ENCODE data around the gene POLR1B.
A peak's percentile ranks its signal among the peaks of the same experiment; 100 is the strongest.
"Not testable (repeated sequence)": the region's sequence is repeated elsewhere in the genome, so short reads cannot be mapped to it uniquely, and the experiment has no call there.

POLR1B gene, protein sequence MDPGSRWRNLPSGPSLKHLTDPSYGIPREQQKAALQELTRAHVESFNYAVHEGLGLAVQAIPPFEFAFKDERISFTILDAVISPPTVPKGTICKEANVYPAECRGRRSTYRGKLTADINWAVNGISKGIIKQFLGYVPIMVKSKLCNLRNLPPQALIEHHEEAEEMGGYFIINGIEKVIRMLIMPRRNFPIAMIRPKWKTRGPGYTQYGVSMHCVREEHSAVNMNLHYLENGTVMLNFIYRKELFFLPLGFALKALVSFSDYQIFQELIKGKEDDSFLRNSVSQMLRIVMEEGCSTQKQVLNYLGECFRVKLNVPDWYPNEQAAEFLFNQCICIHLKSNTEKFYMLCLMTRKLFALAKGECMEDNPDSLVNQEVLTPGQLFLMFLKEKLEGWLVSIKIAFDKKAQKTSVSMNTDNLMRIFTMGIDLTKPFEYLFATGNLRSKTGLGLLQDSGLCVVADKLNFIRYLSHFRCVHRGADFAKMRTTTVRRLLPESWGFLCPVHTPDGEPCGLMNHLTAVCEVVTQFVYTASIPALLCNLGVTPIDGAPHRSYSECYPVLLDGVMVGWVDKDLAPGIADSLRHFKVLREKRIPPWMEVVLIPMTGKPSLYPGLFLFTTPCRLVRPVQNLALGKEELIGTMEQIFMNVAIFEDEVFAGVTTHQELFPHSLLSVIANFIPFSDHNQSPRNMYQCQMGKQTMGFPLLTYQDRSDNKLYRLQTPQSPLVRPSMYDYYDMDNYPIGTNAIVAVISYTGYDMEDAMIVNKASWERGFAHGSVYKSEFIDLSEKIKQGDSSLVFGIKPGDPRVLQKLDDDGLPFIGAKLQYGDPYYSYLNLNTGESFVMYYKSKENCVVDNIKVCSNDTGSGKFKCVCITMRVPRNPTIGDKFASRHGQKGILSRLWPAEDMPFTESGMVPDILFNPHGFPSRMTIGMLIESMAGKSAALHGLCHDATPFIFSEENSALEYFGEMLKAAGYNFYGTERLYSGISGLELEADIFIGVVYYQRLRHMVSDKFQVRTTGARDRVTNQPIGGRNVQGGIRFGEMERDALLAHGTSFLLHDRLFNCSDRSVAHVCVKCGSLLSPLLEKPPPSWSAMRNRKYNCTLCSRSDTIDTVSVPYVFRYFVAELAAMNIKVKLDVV

GRCh38 chr2:112542123-112542983 is at the start of gene POLR1B:
Gene POLR1B (plus strand): TSS chr2:112542465. CDS start chr2:112542495, 30 bp downstream.
- DNase-seq = peak; percentile 72

DNA sequence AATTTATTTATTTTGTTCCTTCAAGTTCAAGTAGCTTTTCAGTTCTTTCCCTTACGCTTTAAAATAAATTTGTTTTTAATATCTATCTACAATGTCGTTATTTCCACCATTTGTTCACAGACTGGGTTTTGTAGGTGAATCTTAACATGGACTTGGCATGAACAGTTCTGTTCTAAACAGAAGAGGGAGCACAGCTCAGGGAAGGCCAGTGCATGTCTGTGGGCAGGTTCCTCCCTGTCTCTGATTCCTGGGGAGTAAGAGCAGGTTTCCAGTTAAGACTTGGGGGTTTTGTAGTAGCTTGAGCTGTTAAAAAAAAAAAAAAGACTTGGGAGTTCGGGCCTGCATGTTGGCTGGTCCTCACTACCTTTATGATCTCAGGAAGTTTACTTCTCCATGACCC is 49.2 kb upstream of the POLR1B start:
- no peak for DNase-seq

DNA sequence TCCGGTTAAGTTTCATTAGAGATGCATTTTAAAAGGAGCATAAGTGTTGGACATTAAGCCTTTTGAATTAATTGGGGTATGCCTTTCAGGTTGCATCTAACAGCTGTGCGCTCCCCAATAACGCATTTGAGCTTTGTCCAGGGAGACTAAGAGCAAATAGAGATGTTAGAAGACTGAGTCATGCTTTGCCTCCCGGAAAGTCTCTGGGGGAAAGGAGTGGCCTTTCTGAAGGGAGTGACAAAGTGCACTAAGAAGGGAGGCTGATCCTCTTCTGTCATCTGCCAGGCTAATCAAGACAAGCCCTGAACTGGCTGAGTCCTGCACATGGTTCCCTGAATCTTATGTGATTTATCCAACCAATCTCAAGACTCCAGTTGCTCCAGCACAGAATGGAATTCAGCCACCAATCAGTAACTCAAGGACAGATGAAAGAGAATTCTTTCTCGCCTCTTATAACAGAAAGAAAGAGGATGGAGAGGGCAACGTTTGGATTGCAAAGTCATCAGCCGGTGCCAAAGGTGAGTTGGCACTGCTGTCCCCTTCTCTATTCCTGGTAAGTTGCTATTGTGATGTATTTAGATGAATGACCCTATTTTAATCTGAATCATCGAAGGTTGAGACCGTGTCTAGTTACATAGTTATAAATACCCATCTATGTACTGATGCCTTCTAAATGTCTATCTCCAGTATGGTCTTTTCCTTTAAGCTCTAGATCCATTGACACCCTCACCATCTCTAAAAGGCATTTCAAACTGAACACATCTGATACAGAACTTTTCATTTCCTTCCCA is 48.2 kb upstream of the POLR1B start:
- DNase-seq = no peak

DNA sequence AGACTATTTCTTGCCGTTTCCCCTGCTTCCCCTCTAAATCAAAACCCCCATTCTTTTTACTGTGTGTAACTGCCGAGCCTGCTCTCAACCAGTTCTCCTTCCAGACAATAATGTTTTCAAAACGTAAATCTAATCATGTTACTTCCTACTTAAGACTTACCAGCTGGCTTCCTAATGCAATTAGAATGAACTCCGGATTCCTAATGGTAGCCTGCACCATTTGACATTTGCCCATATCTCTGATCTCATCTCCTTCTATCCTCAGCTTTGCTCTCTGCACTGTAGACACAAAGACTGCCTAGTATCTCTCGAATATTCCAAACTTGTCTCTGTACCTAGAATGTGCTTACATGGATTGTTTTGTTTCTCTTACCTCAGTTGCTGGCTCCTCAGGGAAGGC is 47.4 kb upstream of the POLR1B start:
- DNase-seq = no peak

GRCh38 chr2:112495878-112496277 is 46.4 kb upstream of the POLR1B start:
- not testable (repeated sequence) for DNase-seq

GRCh38 chr2:112500850-112501484 is 41.3 kb upstream of the POLR1B start:
- DNase-seq = peak; percentile 5

- not testable (repeated sequence) for DNase-seq
Observed at GRCh38 chr2:112509239-112509998, 32.8 kb upstream of the POLR1B start.

- no peak for DNase-seq
Observed at GRCh38 chr2:112516801-112517200, 25.5 kb upstream of the POLR1B start.

DNA sequence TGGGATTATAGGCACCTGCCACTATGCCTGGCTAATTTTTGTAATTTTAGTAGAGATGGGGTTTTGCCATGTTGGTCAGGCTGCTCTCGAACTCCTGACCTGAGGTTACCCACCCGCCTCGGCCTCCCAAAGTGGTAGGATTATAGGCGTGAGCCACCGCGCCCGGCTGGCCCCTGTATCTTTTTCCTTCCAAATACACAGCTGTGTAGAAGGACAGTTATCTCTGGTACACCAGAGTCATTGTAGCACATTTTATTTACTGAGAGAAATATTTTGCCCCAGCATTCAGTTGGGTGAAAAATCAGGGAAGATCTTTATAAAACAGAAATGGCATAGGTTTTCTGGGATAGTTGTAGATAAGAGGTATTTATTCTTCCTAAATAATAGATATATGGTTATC is 23.5 kb upstream of the POLR1B start:
- no peak for DNase-seq

- DNase-seq = no peak
Observed at GRCh38 chr2:112519506-112519905, 22.8 kb upstream of the POLR1B start.

DNA sequence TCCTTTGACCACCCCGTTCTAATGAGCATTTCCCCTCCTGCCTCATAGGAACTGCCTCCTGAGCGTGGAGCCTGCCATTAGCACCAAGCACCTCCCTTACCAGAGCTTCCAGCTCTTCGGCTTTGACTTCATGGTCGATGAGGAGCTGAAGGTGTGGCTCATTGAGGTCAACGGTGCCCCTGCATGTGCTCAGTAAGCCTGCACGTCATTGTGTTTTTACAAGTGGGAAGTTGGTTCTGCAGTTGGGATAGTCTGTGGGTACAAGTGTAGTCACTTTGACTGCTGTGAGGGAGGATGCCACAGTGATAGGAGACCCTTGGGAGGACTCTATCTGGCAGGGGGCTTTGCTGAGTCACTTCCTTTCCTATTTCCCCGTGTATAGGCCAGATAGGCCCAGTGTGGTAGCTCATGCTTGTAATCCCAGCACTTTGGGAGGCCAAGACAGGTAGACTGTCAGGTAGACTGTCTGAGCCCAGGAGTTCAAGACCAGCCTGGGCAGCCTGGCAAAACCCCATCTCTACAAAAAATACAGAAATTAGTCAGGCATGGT is 22.0 kb upstream of the POLR1B start:
- DNase-seq = no peak

DNA sequence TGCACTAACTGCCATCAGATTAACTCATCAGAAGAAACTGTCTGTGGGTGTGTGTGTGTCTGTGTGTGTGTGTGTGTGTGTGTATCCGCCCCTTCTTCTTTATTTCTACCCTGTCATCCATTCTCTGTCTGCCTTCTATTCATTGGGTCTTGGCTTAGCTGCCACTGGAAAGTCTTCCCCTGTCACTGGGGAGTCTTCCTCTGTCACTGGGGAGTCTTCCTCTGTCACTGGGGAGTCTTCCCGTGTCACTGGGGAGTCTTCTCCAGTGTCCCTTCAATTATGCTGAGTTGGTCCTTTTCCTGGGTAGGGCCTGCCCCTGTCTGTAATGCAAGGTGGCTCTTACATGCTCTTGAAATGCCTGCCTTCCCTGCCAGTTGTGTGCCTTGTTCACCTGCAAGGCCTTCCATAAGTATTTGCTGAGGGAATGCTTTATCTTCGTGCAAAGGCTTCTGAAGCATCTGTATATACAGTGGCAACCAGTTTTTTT is 18.9 kb upstream of the POLR1B start:
- DNase-seq = no peak

GRCh38 chr2:112524276-112524675 is 18.0 kb upstream of the POLR1B start:
- not testable (repeated sequence) for DNase-seq

DNA sequence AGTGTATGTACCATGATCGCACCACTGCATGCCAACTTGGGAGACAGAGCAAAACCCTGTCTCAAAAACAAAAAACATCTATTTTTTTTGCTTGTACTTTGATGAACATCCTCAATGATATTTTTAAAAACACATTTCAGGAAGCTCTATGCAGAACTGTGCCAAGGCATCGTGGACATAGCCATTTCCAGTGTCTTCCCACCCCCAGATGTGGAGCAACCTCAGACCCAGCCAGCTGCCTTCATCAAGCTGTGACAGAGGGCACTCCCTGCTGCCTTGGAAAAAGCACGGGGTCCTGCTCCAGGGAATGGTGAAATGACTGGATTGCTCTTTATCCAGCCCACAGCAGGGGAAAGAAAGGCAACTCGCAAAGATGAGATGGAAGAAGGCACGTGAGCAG is 13.7 kb upstream of the POLR1B start:
- DNase-seq = no peak

GRCh38 chr2:112529757-112530156 is 12.5 kb upstream of the POLR1B start:
- no peak for DNase-seq

- DNase-seq = no peak
Observed at GRCh38 chr2:112530728-112531127, 11.5 kb upstream of the POLR1B start.

DNA sequence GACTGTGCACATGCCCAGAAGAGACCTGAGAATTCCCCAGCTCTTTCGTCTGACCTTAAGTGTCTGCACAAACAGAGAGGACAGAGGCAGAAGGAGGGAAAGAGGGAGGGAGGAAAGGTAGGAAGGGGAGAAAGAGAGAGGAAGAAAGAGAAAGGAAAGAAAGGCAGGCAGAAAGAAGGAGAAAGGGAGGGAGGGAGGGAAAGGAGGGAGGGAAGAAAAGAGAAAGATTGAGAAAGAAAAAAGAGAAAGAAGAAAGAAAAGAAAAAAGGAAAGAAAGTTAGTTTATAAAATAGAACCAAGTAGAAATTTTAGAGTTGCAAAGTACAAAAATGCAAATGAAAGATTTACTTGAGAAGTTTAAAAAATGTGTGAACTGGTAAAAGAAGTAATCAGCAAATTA is 7.4 kb upstream of the POLR1B start:
- no peak for DNase-seq

DNA sequence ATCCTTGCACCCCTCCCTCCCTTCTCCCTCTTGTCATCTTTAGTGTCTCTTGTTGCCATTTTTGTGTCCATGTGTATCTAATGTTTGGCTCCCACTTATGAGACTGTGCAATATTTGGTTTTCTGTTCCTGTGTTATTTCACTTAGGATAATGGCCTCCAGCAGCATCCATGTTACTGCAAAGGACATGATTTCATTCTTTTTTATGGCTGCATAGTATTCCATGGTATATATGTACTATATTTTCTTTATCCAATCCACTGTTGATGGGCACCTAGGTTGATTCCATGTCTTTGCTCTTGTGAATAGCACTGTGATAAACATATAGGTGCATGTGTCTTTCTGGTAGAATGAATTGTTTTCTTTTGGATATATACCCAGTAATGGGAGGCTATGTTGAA is 5.6 kb upstream of the POLR1B start:
- not testable (repeated sequence) for DNase-seq

DNA sequence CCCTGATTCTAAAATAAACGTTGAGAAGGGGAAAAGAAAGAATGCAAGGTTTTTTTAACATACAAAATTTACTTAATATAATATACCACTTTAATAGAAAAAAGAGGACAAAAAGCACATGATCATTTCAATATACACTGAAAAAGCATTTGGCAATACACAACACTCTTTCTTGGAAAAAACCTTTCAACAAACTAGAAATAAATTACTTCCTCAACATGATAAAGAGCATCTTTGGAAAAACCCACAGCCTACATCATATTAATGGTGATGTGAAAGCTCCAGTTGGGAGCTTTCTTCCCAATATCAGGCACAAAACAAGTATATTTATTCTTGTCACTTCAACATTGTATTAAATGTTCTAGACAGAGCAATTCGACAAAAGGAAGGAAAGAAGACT is 3.0 kb upstream of the POLR1B start:
- no peak for DNase-seq

- no peak for DNase-seq
Observed at GRCh38 chr2:112540906-112541305, 1.4 kb upstream of the POLR1B start.

Measured in NCI-H1105 (cell line).